ENCODE results near the gene PDS5B.

DNA sequence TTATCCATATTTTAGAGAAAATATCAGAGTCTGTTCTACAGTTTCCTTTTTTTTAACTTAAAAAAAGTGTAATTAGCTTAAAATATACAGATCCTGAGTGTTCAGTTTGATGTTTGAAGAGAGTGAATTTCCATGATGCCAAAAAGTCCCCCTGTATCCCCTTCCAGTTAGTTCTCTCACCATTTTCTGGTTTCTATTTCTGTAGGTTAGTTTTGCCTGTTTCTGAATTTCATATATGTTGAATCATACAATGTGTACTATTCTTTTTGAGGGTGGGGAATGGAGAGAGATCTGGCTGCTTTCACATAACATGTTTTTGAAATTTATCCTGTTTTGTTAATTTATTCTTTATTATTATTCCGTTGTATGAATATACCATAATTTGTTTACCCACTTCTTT is 95.9 kb downstream of the PDS5B start:
- TF ChIP-seq, protein P1, sequence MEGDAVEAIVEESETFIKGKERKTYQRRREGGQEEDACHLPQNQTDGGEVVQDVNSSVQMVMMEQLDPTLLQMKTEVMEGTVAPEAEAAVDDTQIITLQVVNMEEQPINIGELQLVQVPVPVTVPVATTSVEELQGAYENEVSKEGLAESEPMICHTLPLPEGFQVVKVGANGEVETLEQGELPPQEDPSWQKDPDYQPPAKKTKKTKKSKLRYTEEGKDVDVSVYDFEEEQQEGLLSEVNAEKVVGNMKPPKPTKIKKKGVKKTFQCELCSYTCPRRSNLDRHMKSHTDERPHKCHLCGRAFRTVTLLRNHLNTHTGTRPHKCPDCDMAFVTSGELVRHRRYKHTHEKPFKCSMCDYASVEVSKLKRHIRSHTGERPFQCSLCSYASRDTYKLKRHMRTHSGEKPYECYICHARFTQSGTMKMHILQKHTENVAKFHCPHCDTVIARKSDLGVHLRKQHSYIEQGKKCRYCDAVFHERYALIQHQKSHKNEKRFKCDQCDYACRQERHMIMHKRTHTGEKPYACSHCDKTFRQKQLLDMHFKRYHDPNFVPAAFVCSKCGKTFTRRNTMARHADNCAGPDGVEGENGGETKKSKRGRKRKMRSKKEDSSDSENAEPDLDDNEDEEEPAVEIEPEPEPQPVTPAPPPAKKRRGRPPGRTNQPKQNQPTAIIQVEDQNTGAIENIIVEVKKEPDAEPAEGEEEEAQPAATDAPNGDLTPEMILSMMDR (IDR thresholded peaks at IDR 0.05): no peak
- no peak for TF ChIP-seq POLR2A (IDR thresholded peaks at IDR 0.05)
